Vagina (tissue), 2 donors: Measurements from ENCODE around the gene LDLRAD3. TPM values are rescaled to one million over a fixed set of nuclear protein-coding genes. Genes with fewer than 3 reads are reported as not detected.

Experiments
- DNase-seq, 2 donors: peaks; one replicate each; pipeline ENCODE4 v3.0.0-alpha.2; 2017; ENCODE audit errors: extremely low spot score in 2 of 2
- H3K27ac ChIP-seq: fragments of 200-600 bp; sonication (generic); one replicate; pipeline ENCODE4 v1.5.1; 2019
- H3K27me3 ChIP-seq: fragments of 200-600 bp; sonication (generic); one replicate; pipeline ENCODE4 v1.5.1; 2019
- H3K36me3 ChIP-seq, 2 donors: fragments of 200-600 bp; sonication (generic); one replicate each; pipeline ENCODE4 v1.5.1; 2017 to 2019
- H3K4me1 ChIP-seq: fragments of 200-600 bp; sonication (generic); one replicate; pipeline ENCODE4 v1.5.1; 2019
- H3K4me3 ChIP-seq, 2 donors: fragments of 200-600 bp; sonication (generic); 1 replicate in 1 of 2; 2 replicates in 1 of 2; pipeline ENCODE4 v1.5.1; 2016 to 2019
- H3K9me3 ChIP-seq: fragments of 200-600 bp; sonication (generic); one replicate; pipeline ENCODE4 v1.5.1; 2019
- CTCF ChIP-seq, 3 experiments: fragments of 450-650 bp in 2 of 3; fragments of 200-600 bp in 1 of 3; sonication (generic) in 1 of 3; IDR thresholded peaks; one replicate each; pipeline ENCODE4 v1.5.1; 2017 to 2019; ENCODE audit warnings: antibody characterized with exemption in 3 of 3, mild to moderate bottlenecking in 2 of 3, moderate library complexity in 2 of 3
- POLR2A ChIP-seq, 2 donors: fragments of 450-650 bp; IDR thresholded peaks; one replicate each; pipeline ENCODE4 v1.6.1; 2017; ENCODE audit warnings: antibody characterized with exemption in 2 of 2, mild to moderate bottlenecking in 2 of 2, moderate library complexity in 2 of 2
- POLR2AphosphoS5 ChIP-seq, 2 donors: sonication (generic); formaldehyde crosslinking; IDR thresholded peaks; one replicate each; pipeline ENCODE4 v1.9.0; 2017; ENCODE audit warnings: antibody characterized with exemption in 2 of 2, mild to moderate bottlenecking in 2 of 2, low read depth in 1 of 2; ENCODE audit not compliant: insufficient read depth in 1 of 2
- intact Hi-C: fragments of 100-400 bp; cut with DNase I; formaldehyde crosslinking; loops from one replicate; pipeline ENCODE4 v1.15.1; 2023
- total RNA-seq: library from RNA; depleted of rRNA; stranded (reverse); fragments of >200 nt; gene quantifications from one replicate; pipeline ENCODE4 v1.2.3, GENCODE V29; 2016

LDLRAD3 gene
- total RNA-seq, 1 donor from 2014 or later = 34.4 TPM

GRCh38 chr11:35986947-35987346 is 43.1 kb downstream of the LDLRAD3 start:
- Histone ChIP-seq H3K4me1 (peaks cover 16% of the 10 kb centered on the region), H3K4me3 (no peak overlapping the region), H3K9me3 (no peaks in the 10 kb centered on the region), H3K36me3 (no peaks in the 10 kb centered on the region), H3K27ac (no peak overlapping the region), H3K27me3 (no peaks in the 10 kb centered on the region)
- TF ChIP-seq CTCF (IDR thresholded peaks at IDR 0.05) (no peak), POLR2AphosphoS5 (IDR thresholded peaks at IDR 0.05; ENCODE audit: insufficient read depth in 1 of 2, low read depth in 1 of 2) (no peak), POLR2A (IDR thresholded peaks at IDR 0.05) (no peak)
- intact Hi-C loops = no loop called here
- no peak for DNase-seq

GRCh38 chr11:35990170-35990569 is 46.3 kb downstream of the LDLRAD3 start:
- Histone ChIP-seq H3K4me1 (no peaks in the 10 kb centered on the region), H3K9me3 (peaks cover 5% of the 10 kb centered on the region), H3K27me3 (no peaks in the 10 kb centered on the region), H3K4me3 (no peak overlapping the region), H3K36me3 (no peaks in the 10 kb centered on the region), H3K27ac (no peak overlapping the region)
- intact Hi-C loops = no loop called here
- no peak for TF ChIP-seq POLR2A (IDR thresholded peaks at IDR 0.05)
- no peak for TF ChIP-seq POLR2AphosphoS5 (IDR thresholded peaks at IDR 0.05; ENCODE audit: insufficient read depth in 1 of 2, low read depth in 1 of 2)
- TF ChIP-seq CTCF (IDR thresholded peaks at IDR 0.05) = no peak
- DNase-seq = no peak

GRCh38 chr11:35990816-35991215 is 47.0 kb downstream of the LDLRAD3 start:
- H3K9me3 ChIP-seq = peaks cover 8% of the 10 kb centered on the region
- H3K4me3 ChIP-seq = no peak overlapping the region
- no peak for TF ChIP-seq POLR2A (IDR thresholded peaks at IDR 0.05)
- TF ChIP-seq CTCF (IDR thresholded peaks at IDR 0.05) = no peak
- TF ChIP-seq POLR2AphosphoS5 (IDR thresholded peaks at IDR 0.05; ENCODE audit: insufficient read depth in 1 of 2, low read depth in 1 of 2) = no peak
- no peak overlapping the region for H3K27ac ChIP-seq
- H3K4me1 ChIP-seq = no peaks in the 10 kb centered on the region
- H3K27me3 ChIP-seq = no peaks in the 10 kb centered on the region
- no peaks in the 10 kb centered on the region for H3K36me3 ChIP-seq
- intact Hi-C loops = no loop called here
- no peak for DNase-seq

GRCh38 chr11:35992548-35992947 is 48.7 kb downstream of the LDLRAD3 start:
- intact Hi-C loops = no loop called here
- TF ChIP-seq POLR2A (IDR thresholded peaks at IDR 0.05) = no peak
- TF ChIP-seq POLR2AphosphoS5 (IDR thresholded peaks at IDR 0.05; ENCODE audit: insufficient read depth in 1 of 2, low read depth in 1 of 2) = no peak
- Histone ChIP-seq H3K9me3 (peaks cover 8% of the 10 kb centered on the region), H3K27ac (no peak overlapping the region), H3K4me3 (no peak overlapping the region), H3K27me3 (no peaks in the 10 kb centered on the region), H3K4me1 (no peaks in the 10 kb centered on the region), H3K36me3 (no peaks in the 10 kb centered on the region)
- DNase-seq = no peak

GRCh38 chr11:35994421-35994820 is 50.6 kb downstream of the LDLRAD3 start:
- Histone ChIP-seq H3K4me3 (no peak overlapping the region), H3K27me3 (no peaks in the 10 kb centered on the region), H3K27ac (no peak overlapping the region), H3K9me3 (peaks cover 8% of the 10 kb centered on the region), H3K4me1 (no peaks in the 10 kb centered on the region), H3K36me3 (no peaks in the 10 kb centered on the region)
- intact Hi-C loops = no loop called here
- DNase-seq = no peak
- TF ChIP-seq POLR2AphosphoS5 (IDR thresholded peaks at IDR 0.05; ENCODE audit: insufficient read depth in 1 of 2, low read depth in 1 of 2) (no peak), POLR2A (IDR thresholded peaks at IDR 0.05) (no peak), CTCF (IDR thresholded peaks at IDR 0.05) (no peak)
